Loucy (cell line): ENCODE data around the gene WFDC2.
"Not testable (repeated sequence)": the region's sequence is repeated elsewhere in the genome, so short reads cannot be mapped to it uniquely, and the experiment has no call there.

Experiments
- H2AFZ ChIP-seq: fragments of 200-600 bp; sonication (generic); 2 replicates; pipeline ENCODE4 v1.6.0; 2016; ENCODE audit warnings: antibody characterized with exemption, mild to moderate bottlenecking, low read length, moderate library complexity
- H3F3A ChIP-seq: fragments of 200-600 bp; 2 replicates; pipeline ENCODE4 v1.6.0; 2016; ENCODE audit warnings: antibody characterized with exemption, low read depth, mild to moderate bottlenecking
- H3K27me3 ChIP-seq: fragments of 200-600 bp; sonication (generic); 2 replicates; pipeline ENCODE4 v1.6.1; 2014; ENCODE audit warnings: low read length, mild to moderate bottlenecking; ENCODE audit not compliant: insufficient read depth, poor library complexity, severe bottlenecking
- H3K36me3 ChIP-seq: fragments of 200-600 bp; sonication (generic); 2 replicates; pipeline ENCODE4 v1.6.1; 2016; ENCODE audit warnings: low read length; ENCODE audit not compliant: insufficient read depth
- H3K4me1 ChIP-seq: fragments of 200-600 bp; sonication (generic); 2 replicates; pipeline ENCODE4 v1.5.1; 2014; ENCODE audit warnings: low read length, mild to moderate bottlenecking; ENCODE audit not compliant: insufficient read depth, poor library complexity, severe bottlenecking
- H3K4me2 ChIP-seq: fragments of 200-600 bp; sonication (generic); 2 replicates; pipeline ENCODE4 v1.6.0; 2014; ENCODE audit warnings: antibody characterized with exemption, low read length, low read depth, mild to moderate bottlenecking; ENCODE audit not compliant: poor library complexity, severe bottlenecking
- H3K4me3 ChIP-seq: fragments of 200-600 bp; sonication (generic); 2 replicates; pipeline ENCODE4 v1.5.1; 2014; ENCODE audit warnings: low read length, mild to moderate bottlenecking, mixed read lengths; ENCODE audit not compliant: poor library complexity, severe bottlenecking
- H3K79me2 ChIP-seq: fragments of 200-600 bp; sonication (generic); 2 replicates; pipeline ENCODE4 v1.6.1; 2014; ENCODE audit warnings: low read length; ENCODE audit not compliant: insufficient read depth
- H3K9ac ChIP-seq: fragments of 200-600 bp; sonication (generic); 2 replicates; pipeline ENCODE4 v1.6.0; 2014; ENCODE audit warnings: mild to moderate bottlenecking, low read depth, low read length, moderate library complexity; ENCODE audit not compliant: poor library complexity, severe bottlenecking
- H3K9me2 ChIP-seq: fragments of 200-600 bp; sonication (generic); replicated peaks from 2 replicates; pipeline ENCODE4 v1.6.1; 2016; ENCODE audit warnings: low read depth, low read length, mixed read lengths
- H3K9me3 ChIP-seq: fragments of 200-600 bp; sonication (generic); 2 replicates; pipeline ENCODE4 v1.6.1; 2014; ENCODE audit warnings: mild to moderate bottlenecking, antibody characterized with exemption, low read length, low read depth; ENCODE audit not compliant: insufficient read depth
- H4K20me1 ChIP-seq: fragments of 200-600 bp; sonication (generic); 2 replicates; pipeline ENCODE4 v1.6.0; 2014; ENCODE audit warnings: antibody characterized with exemption, low read length, mild to moderate bottlenecking; ENCODE audit not compliant: insufficient read depth, poor library complexity, severe bottlenecking
- CTCF ChIP-seq: fragments of 200-600 bp; sonication (generic); conservative IDR thresholded peaks from 2 replicates; pipeline ENCODE4 v1.5.1; 2014; ENCODE audit warnings: mild to moderate bottlenecking, antibody characterized with exemption, low read length
- EZH2phosphoT487 ChIP-seq: fragments of 200-600 bp; IDR thresholded peaks from 2 replicates; pipeline ENCODE4 v1.6.1; 2018; ENCODE audit warnings: antibody characterized with exemption, mild to moderate bottlenecking, moderate library complexity, borderline replicate concordance

WFDC2 gene

GRCh38 chr20:45470937-45471336, 1.4 kb downstream of the WFDC2 start:
- Histone ChIP-seq H2AFZ (no peak overlapping the region), H3K9ac (no peak overlapping the region), H3K27me3 (no peaks in the 10 kb centered on the region), H3K79me2 (no peaks in the 10 kb centered on the region), H3K9me2 (no peaks in the 10 kb centered on the region), H3K9me3 (no peaks in the 10 kb centered on the region), H4K20me1 (no peaks in the 10 kb centered on the region), H3F3A (no peaks in the 10 kb centered on the region), H3K4me1 (no peaks in the 10 kb centered on the region), H3K4me2 (no peak overlapping the region), H3K4me3 (no peak overlapping the region), H3K36me3 (no peaks in the 10 kb centered on the region)
- no peak for TF ChIP-seq EZH2phosphoT487
- TF ChIP-seq CTCF, result no peak

GRCh38 chr20:45472286-45472685, 2.7 kb downstream of the WFDC2 start:
- not testable (repeated sequence) for H4K20me1 ChIP-seq, H3K4me3 ChIP-seq, H3K79me2 ChIP-seq, H3K9ac ChIP-seq, H3K4me1 ChIP-seq, H3K9me3 ChIP-seq, H3F3A ChIP-seq, H3K4me2 ChIP-seq, H3K27me3 ChIP-seq, H3K9me2 ChIP-seq, H3K36me3 ChIP-seq, H2AFZ ChIP-seq

- not testable (repeated sequence) for H3K79me2 ChIP-seq, H3K4me3 ChIP-seq, H3F3A ChIP-seq, H3K9me2 ChIP-seq, H3K9me3 ChIP-seq, H3K4me1 ChIP-seq, H4K20me1 ChIP-seq, H3K36me3 ChIP-seq, H3K27me3 ChIP-seq, H3K4me2 ChIP-seq, H3K9ac ChIP-seq, H2AFZ ChIP-seq
These were observed 8.1 kb downstream of the WFDC2 start for GRCh38 chr20:45477530-45478148.

GRCh38 chr20:45479822-45480221, 10.3 kb downstream of the WFDC2 start:
- H3K9ac ChIP-seq, result no peak overlapping the region
- H3K4me1 ChIP-seq, result no peaks in the 10 kb centered on the region
- no peak overlapping the region for H3K4me3 ChIP-seq
- no peaks in the 10 kb centered on the region for H3K9me2 ChIP-seq
- no peaks in the 10 kb centered on the region for H4K20me1 ChIP-seq
- no peak overlapping the region for H2AFZ ChIP-seq
- no peak overlapping the region for H3K4me2 ChIP-seq
- no peaks in the 10 kb centered on the region for H3F3A ChIP-seq
- H3K36me3 ChIP-seq, result no peaks in the 10 kb centered on the region
- no peaks in the 10 kb centered on the region for H3K79me2 ChIP-seq
- TF ChIP-seq EZH2phosphoT487 (no peak), CTCF (no peak)
- no peaks in the 10 kb centered on the region for H3K27me3 ChIP-seq
- H3K9me3 ChIP-seq, result no peaks in the 10 kb centered on the region
